GM12865 (cell line): Measurements from ENCODE around the gene RPA3.

Experiments
- DNase-seq: peaks from one replicate; pipeline ENCODE4 v3.0.0; 2010; ENCODE audit warnings: low read depth
- H3K4me3 ChIP-seq: 2 replicates; pipeline ENCODE4 v1.5.1; 2011; ENCODE audit warnings: mild to moderate bottlenecking, low read depth, low read length, control low read depth
- CTCF ChIP-seq: IDR thresholded peaks from 2 replicates; pipeline ENCODE4 v1.5.1; 2011; ENCODE audit warnings: low read length, control low read depth, low read depth, inconsistent platforms; ENCODE audit not compliant: insufficient read depth; ENCODE audit errors: missing control alignments

The RPA3 gene

GRCh38 chr7:7732621-7733281 is 14.3 kb upstream of the RPA3 start:
- no peak overlapping the region for H3K4me3 ChIP-seq
- no peak for DNase-seq
- no peak for TF ChIP-seq CTCF

- no peak overlapping the region for H3K4me3 ChIP-seq
- no peak for TF ChIP-seq CTCF
- no peak for DNase-seq
Measured at GRCh38 chr7:7731732-7732131, 13.3 kb upstream of the RPA3 start.

- no peak for TF ChIP-seq CTCF
- DNase-seq, result peak; percentile 49
- no peak overlapping the region for H3K4me3 ChIP-seq
Measured at GRCh38 chr7:7720750-7721621, 2.6 kb upstream of the RPA3 start.

GRCh38 chr7:7720193-7720592 is 1.8 kb upstream of the RPA3 start:
- H3K4me3 ChIP-seq, result no peak overlapping the region
- DNase-seq, result no peak
- no peak for TF ChIP-seq CTCF

GRCh38 chr7:7719236-7719635 is 829 bp upstream of the RPA3 start:
- no peak overlapping the region for H3K4me3 ChIP-seq
- DNase-seq, result peak; percentile 89
- TF ChIP-seq CTCF, result no peak

GRCh38 chr7:7713730-7714129 is 4.7 kb downstream of the RPA3 start:
- no peak overlapping the region for H3K4me3 ChIP-seq
- no peak for DNase-seq
- no peak for TF ChIP-seq CTCF
